Liver (tissue), 9 donors: ENCODE measurements around the gene RBPJ. TPM values are rescaled to one million over a fixed set of nuclear protein-coding genes. Genes with fewer than 3 reads are reported as not detected.

Source experiments
- DNase-seq: peaks from one replicate; pipeline ENCODE4 v3.0.0-alpha.2; 2017; ENCODE audit warnings: low spot score
- H3K27ac ChIP-seq, 2 donors: one replicate each; pipeline ENCODE4 v1.7.0; 2013; ENCODE audit warnings: inconsistent platforms in 2 of 2, low read length in 2 of 2, control low read depth in 1 of 2, low read depth in 1 of 2, mild to moderate bottlenecking in 1 of 2
- H3K27me3 ChIP-seq, 4 donors: one replicate each; pipeline versions ENCODE4 v1.6.1 to v1.7.0; 2013; ENCODE audit warnings: low read length in 3 of 4, inconsistent platforms in 1 of 4, mild to moderate bottlenecking in 1 of 4, moderate library complexity in 1 of 4; ENCODE audit not compliant: control insufficient read depth in 4 of 4, insufficient read depth in 4 of 4
- H3K36me3 ChIP-seq, 4 donors: one replicate each; pipeline versions ENCODE4 v1.6.1 to v1.7.0; 2013; ENCODE audit warnings: low read length in 3 of 4, mild to moderate bottlenecking in 3 of 4, low read depth in 1 of 4, moderate library complexity in 1 of 4; ENCODE audit not compliant: control insufficient read depth in 4 of 4, insufficient read depth in 3 of 4
- H3K4me1 ChIP-seq, 4 donors: one replicate each; pipeline versions ENCODE4 v1.6.1 to v1.7.0; 2013; ENCODE audit warnings: low read length in 3 of 4, mild to moderate bottlenecking in 3 of 4, moderate library complexity in 1 of 4; ENCODE audit not compliant: control insufficient read depth in 4 of 4, insufficient read depth in 4 of 4
- H3K4me3 ChIP-seq, 3 donors: one replicate each; pipeline versions ENCODE4 v1.6.1 to v1.7.0; 2013; ENCODE audit warnings: low read length in 3 of 3, control low read depth in 1 of 3, low read depth in 1 of 3, mild to moderate bottlenecking in 1 of 3
- H3K9ac ChIP-seq, 2 donors: one replicate each; pipeline ENCODE4 v1.7.0; 2013; ENCODE audit warnings: low read length in 2 of 2, mild to moderate bottlenecking in 2 of 2, moderate library complexity in 2 of 2, control low read depth in 1 of 2, low read depth in 1 of 2
- H3K9me3 ChIP-seq, 4 donors: one replicate each; pipeline versions ENCODE4 v1.6.1 to v1.7.0; 2013; ENCODE audit warnings: low read length in 3 of 4; ENCODE audit not compliant: control insufficient read depth in 4 of 4
- ATF3 ChIP-seq: IDR thresholded peaks from 2 replicates; pipeline ENCODE4 v1.6.1; 2016; ENCODE audit warnings: antibody characterized with exemption
- EGR1 ChIP-seq, 2 donors: IDR thresholded peaks; 2 replicates each; pipeline ENCODE4 v1.6.1; 2016 to 2018; ENCODE audit warnings: antibody characterized with exemption in 2 of 2, low read depth in 2 of 2
- FOXA1 ChIP-seq: IDR thresholded peaks from 2 replicates; pipeline ENCODE4 v1.6.1; 2016; ENCODE audit warnings: antibody characterized with exemption
- FOXA2 ChIP-seq: IDR thresholded peaks from 2 replicates; pipeline ENCODE4 v1.6.1; 2016; ENCODE audit warnings: antibody characterized with exemption
- GABPA ChIP-seq, 2 donors: IDR thresholded peaks in 1 of 2; conservative IDR thresholded peaks in 1 of 2; 2 replicates each; pipeline ENCODE4 v1.6.1; 2016; ENCODE audit warnings: antibody characterized with exemption in 2 of 2, mild to moderate bottlenecking in 1 of 2, moderate library complexity in 1 of 2
- HNF4A ChIP-seq, 2 donors: conservative IDR thresholded peaks; 2 replicates each; pipeline ENCODE4 v1.6.1; 2016; ENCODE audit warnings: antibody characterized with exemption in 2 of 2, mild to moderate bottlenecking in 2 of 2
- HNF4G ChIP-seq: IDR thresholded peaks from 2 replicates; pipeline ENCODE4 v1.6.1; 2016; ENCODE audit warnings: antibody characterized with exemption
- JUND ChIP-seq, 2 donors: IDR thresholded peaks; 2 replicates each; pipeline ENCODE4 v1.6.1; 2016; ENCODE audit warnings: antibody characterized with exemption in 2 of 2
- MAX ChIP-seq: IDR thresholded peaks from 2 replicates; pipeline ENCODE4 v1.6.1; 2016; ENCODE audit warnings: antibody characterized with exemption
- NR2F2 ChIP-seq: IDR thresholded peaks from 2 replicates; pipeline ENCODE4 v1.6.1; 2016; ENCODE audit warnings: antibody characterized with exemption
- RAD21 ChIP-seq, 2 donors: IDR thresholded peaks; 2 replicates each; pipeline ENCODE4 v1.6.1; 2016; ENCODE audit warnings: antibody characterized with exemption in 2 of 2, mild to moderate bottlenecking in 2 of 2
- REST ChIP-seq: IDR thresholded peaks from 2 replicates; pipeline ENCODE4 v1.6.1; 2016; ENCODE audit warnings: antibody characterized with exemption, mild to moderate bottlenecking
- RXRA ChIP-seq, 2 donors: IDR thresholded peaks; 2 replicates each; pipeline ENCODE4 v1.6.1; 2017 to 2018; ENCODE audit warnings: antibody characterized with exemption in 2 of 2, mild to moderate bottlenecking in 1 of 2
- SP1 ChIP-seq: IDR thresholded peaks from 2 replicates; pipeline ENCODE4 v1.6.1; 2018; ENCODE audit warnings: antibody characterized with exemption, mild to moderate bottlenecking
- TAF1 ChIP-seq: conservative IDR thresholded peaks from 2 replicates; pipeline ENCODE4 v1.6.1; 2016; ENCODE audit warnings: antibody characterized with exemption, mild to moderate bottlenecking
- YY1 ChIP-seq: IDR thresholded peaks from 2 replicates; pipeline ENCODE4 v1.6.1; 2016; ENCODE audit warnings: antibody characterized with exemption, mild to moderate bottlenecking
- WGBS: extraction: QIAGEN DNeasy Blood & Tissue Kit; methylation state at CpG from one replicate; pipeline ENCODE4 v1.1.7; 2013; 5-methylcytosine and 5-hydroxymethylcytosine counted together
- polyA plus RNA-seq, 2 donors: library from polyadenylated mRNA; stranded (reverse) in 1 of 2; unstranded in 1 of 2; fragments of 200-250 nt in 1 of 2; fragments of >200 nt in 1 of 2; fragmentation: Nextera tagmentation in 1 of 2; extraction: Ambion mirVana in 1 of 2; gene quantifications; one replicate each; pipeline versions ENCODE4 v1.2.1 to v1.2.3, GENCODE V29; 2013 to 2015
- total RNA-seq, 2 donors: library from RNA; depleted of rRNA; stranded (reverse); fragments of >200 nt; gene quantifications; one replicate each; pipeline ENCODE4 v1.2.3, GENCODE V29; 2014
- TF ChIP-seq, protein P1 (sequence below): fragments of 150-350 bp; IDR thresholded peaks from 2 replicates; pipeline ENCODE4 v1.5.1; 2017; ENCODE audit warnings: improper control_type of control experiment, low read depth, low read length; ENCODE audit not compliant: missing input control
- donor health status: healthy.
- donor health status: healthy.
- donor health status: healthy.
- donor health status: healthy.
- donor health status: healthy.

Gene RBPJ
- total and polyA plus RNA-seq, 4 donors: 8.0 to 32.2 (median 22.9) TPM

- no peak overlapping the region for H3K27ac ChIP-seq
- no peak overlapping the region for H3K4me3 ChIP-seq
- no peak overlapping the region for H3K9ac ChIP-seq
- no peaks in the 10 kb centered on the region for H3K27me3 ChIP-seq
- H3K36me3 ChIP-seq: no peaks in the 10 kb centered on the region
- DNase-seq: no peak
- no peak for TF ChIP-seq MAX
- TF ChIP-seq TAF1: no peak
- TF ChIP-seq FOXA2: no peak
- TF ChIP-seq REST: no peak
- no peak for TF ChIP-seq NR2F2
- no peak for TF ChIP-seq ATF3
- TF ChIP-seq HNF4A (conservative IDR thresholded peaks at IDR 0.05): no peak
- TF ChIP-seq GABPA (IDR thresholded peaks at IDR 0.05 in 1 of 2, conservative IDR thresholded peaks at IDR 0.05 in 1 of 2): no peak
- TF ChIP-seq RAD21 (IDR thresholded peaks at IDR 0.05): no peak
- no peak for TF ChIP-seq JUND (IDR thresholded peaks at IDR 0.05)
- no peak for TF ChIP-seq SP1
- peaks cover 0 to 3% (median under 1%) of the 10 kb centered on the region in 4 donors for H3K9me3 ChIP-seq
- WGBS: 77% methylated on average over 2 of the region's 2 CpGs
- H3K4me1 ChIP-seq: no peaks in the 10 kb centered on the region
Observed at GRCh38 chr4:26455571-26455970, 134.8 kb downstream of the RBPJ start.

DNA sequence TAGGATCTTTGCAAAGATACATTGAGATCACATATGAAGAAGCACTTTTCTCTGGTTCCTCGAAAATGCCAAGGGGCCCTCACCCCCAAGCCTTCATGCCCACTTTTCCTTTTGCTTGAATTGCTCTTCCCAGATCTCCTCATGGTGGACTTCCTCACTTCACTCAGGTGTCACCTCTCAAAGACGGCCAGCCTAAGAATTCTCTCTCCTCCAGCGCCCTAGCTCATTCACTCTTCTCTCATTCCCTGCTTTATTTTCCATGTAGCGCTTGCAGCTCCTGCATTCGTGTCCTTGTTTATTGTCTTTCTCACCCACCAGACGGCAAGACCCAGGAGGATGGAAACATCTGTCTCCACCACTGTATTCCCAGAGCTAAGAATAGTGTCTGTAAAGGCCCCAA, 136.6 kb downstream of the RBPJ start:
- WGBS: 94% methylated on average over 6 of the region's 6 CpGs
- H3K27me3 ChIP-seq: no peaks in the 10 kb centered on the region
- H3K4me3 ChIP-seq: no peak overlapping the region
- H3K4me1 ChIP-seq: no peaks in the 10 kb centered on the region
- peaks cover 0 to 3% (median under 1%) of the 10 kb centered on the region in 4 donors for H3K9me3 ChIP-seq
- H3K9ac ChIP-seq: no peak overlapping the region
- no peaks in the 10 kb centered on the region for H3K36me3 ChIP-seq
- DNase-seq: no peak
- H3K27ac ChIP-seq: no peak overlapping the region
- TF ChIP-seq REST (no peak), RXRA (IDR thresholded peaks at IDR 0.05) (no peak), SP1 (no peak), NR2F2 (no peak), YY1 (no peak), HNF4G (no peak), FOXA1 (no peak), JUND (IDR thresholded peaks at IDR 0.05) (no peak), MAX (no peak), TAF1 (no peak), EGR1 (IDR thresholded peaks at IDR 0.05; ENCODE audit: low read depth in 2 of 2) (no peak), FOXA2 (no peak)
- TF ChIP-seq, protein P1, sequence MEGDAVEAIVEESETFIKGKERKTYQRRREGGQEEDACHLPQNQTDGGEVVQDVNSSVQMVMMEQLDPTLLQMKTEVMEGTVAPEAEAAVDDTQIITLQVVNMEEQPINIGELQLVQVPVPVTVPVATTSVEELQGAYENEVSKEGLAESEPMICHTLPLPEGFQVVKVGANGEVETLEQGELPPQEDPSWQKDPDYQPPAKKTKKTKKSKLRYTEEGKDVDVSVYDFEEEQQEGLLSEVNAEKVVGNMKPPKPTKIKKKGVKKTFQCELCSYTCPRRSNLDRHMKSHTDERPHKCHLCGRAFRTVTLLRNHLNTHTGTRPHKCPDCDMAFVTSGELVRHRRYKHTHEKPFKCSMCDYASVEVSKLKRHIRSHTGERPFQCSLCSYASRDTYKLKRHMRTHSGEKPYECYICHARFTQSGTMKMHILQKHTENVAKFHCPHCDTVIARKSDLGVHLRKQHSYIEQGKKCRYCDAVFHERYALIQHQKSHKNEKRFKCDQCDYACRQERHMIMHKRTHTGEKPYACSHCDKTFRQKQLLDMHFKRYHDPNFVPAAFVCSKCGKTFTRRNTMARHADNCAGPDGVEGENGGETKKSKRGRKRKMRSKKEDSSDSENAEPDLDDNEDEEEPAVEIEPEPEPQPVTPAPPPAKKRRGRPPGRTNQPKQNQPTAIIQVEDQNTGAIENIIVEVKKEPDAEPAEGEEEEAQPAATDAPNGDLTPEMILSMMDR: no peak
